Endothelial cell of coronary artery (primary cell): ENCODE results near the gene SETD9. TPM values are rescaled to one million over a fixed set of nuclear protein-coding genes. Genes with fewer than 3 reads are reported as not detected.

Experiments used
- total RNA-seq: library from RNA; depleted of rRNA; stranded (reverse); fragments of >200 nt; gene quantifications from 2 replicates; pipeline ENCODE4 v1.2.3, GENCODE V29; 2014

The SETD9 gene
- 4.0 and 10.3 TPM in 2 replicates for total RNA-seq

DNA sequence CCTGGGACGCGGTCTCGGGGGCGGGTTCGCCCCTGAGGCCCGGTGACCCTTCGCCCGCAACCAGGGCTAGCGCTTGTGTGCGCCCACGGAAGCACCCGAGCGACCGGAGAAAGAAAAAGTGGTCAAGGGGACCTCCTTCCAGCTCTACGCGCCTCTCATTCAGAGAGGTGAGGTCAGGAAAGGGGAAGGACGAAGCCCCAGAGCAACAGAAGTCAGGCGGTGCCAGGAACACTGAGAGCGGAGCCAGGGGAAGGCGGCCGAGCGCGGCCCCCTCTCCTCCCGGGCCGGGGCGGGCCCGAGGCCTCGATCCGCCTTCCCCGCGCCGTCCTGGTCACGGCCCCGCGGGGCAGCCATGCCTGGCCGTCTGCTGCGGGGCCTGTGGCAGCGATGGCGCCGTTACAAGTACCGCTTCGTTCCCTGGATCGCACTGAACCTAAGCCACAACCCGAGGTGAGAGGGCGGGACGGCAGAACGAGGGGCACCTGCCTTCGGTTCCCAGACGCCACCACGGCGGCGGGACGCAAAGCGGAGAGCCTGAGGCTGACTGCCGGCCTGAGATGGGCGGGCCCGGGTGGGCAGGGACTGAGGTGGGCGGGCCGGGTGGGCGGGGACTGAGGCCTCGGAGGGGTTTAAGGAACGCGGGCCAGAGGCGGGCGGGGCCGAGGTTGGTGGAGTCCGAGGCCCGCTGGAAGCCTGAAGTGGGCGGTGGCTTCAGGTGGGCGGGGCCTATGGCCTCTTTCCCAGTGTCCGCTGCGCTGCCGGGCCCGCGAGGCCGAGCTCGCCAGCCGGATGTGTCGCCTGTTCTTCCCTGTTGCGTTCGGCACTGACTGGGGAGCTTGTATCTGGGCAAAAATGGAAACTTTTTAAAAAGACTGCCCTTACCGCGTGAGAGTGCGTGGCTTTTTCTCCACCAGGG lies at the start of gene SETD9:
TSS of gene SETD9 (plus strand) at position 303 of the 916 bp plus-strand sequence. CDS start at position 353, 50 bp downstream.

GRCh38 chr5:56951946-56952691 lies 42.7 kb downstream of the SETD9 start, which contains the start of gene MIER3:
Gene MIER3 (minus strand): TSS chr5:56952123. CDS start chr5:56952102, 21 bp downstream.

Other genes with a start within 250 kb of the SETD9 start
- 7.6 and 12.7 TPM in 2 replicates for gene MAP3K1, start 94.0 kb upstream of the SETD9 start, total RNA-seq
- 12.7 and 15.6 TPM in 2 replicates for gene MIER3, start 42.5 kb downstream of the SETD9 start, total RNA-seq